Activated CD4-positive, alpha-beta T cell treated with anti-CD3 and anti-CD28 coated beads, Interleukin-2, Interleukin-4, amounts not matched to agents 100 ng/mL and 50 ng/mL, durations not matched to agents 16 hours and 8 hours (primary cell): ENCODE results near the gene NPR1.
"Not testable (repeated sequence)": the region's sequence is repeated elsewhere in the genome, so short reads cannot be mapped to it uniquely, and the experiment has no call there.

Experiments
- DNase-seq: peaks from one replicate; pipeline ENCODE4 v3.0.0-alpha.2; 2020; ENCODE audit warnings: low spot score

Gene NPR1

DNA sequence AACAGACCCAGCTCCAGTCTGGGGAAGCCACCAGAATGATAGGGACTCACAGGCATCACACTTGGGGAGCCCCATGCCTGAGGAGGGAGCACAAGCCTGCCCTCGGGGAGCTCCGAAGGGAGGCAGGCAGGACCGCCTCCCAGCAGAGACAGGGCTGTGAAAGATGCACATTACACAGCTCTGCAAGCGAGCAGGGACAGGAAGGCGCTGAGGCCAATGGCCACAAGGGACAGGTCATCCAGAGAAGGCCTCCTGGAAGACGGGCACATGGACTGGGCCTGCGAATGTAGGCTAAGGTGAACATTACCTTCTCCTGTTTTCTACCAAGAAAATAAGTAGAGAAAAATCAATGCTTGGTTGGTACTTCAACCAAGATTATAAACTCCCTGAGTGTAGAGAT lies 4.2 kb downstream of the NPR1 start:
- DNase-seq, result no peak

- DNase-seq, result no peak
Observed at GRCh38 chr1:153683854-153684253, 5.4 kb downstream of the NPR1 start.

- DNase-seq, result no peak
Observed at GRCh38 chr1:153684892-153685291, 6.4 kb downstream of the NPR1 start.

DNA sequence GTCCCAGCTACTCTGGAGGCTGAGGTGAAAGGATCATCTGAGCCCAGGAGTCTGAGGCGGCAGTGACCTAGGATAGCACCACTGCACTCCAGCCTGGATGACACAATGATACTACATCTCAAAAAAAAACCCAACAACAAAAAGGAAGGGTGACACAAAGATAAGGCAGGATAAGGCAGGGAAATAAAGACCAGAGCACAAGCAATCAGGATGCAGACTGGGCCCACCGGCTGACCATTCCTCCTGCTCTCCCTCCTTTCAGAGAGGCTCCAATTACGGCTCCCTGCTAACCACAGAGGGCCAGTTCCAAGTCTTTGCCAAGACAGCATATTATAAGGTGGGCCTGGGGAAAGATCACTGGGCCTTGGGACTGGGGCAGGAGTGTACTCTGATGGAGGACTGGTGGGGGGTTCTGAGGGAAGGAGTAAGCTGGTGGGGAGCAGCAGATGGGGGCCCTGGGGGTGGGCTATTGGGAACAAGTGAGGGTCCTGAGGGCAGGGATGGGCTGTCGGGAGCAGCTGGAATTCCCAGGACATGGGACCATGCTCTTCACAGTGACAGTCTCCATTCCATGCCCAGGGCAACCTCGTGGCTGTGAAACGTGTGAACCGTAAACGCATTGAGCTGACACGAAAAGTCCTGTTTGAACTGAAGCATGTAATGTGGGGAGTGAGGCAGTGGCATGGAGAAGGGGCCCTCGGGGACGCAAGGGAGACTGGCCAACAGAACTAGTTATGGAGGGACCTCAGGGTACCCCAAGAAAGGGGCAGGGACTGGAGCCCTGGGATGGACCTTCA lies 7.3 kb downstream of the NPR1 start:
- no peak for DNase-seq

DNA sequence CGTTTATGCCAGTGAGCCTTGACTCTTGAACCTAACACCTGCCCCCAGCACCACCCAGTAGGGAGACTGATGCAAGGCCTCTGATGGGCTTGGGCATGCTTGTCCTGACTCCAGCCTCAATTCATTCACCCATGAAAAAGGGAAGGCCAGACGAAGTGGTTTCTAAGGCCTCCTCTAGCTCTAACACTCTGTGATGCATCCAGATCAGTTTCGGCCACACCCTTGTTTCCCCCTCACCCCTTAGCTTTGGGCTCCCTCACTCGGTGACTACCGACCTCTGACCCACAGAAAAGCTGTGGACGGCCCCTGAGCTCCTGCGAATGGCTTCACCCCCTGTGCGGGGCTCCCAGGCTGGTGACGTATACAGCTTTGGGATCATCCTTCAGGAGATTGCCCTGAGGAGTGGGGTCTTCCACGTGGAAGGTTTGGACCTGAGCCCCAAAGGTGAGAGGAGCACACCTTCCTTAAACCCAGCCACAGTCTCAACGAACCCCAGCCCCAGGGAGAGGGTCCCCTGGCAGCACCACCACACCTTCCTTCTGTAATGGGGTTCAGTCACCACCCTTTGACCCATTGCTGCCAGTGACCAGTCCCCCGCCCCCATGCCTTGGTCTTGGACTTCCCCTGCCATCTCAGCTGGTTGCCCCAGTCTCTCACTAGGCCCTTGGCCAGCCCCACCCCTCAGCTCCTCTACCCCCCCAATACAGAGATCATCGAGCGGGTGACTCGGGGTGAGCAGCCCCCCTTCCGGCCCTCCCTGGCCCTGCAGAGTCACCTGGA lies 9.0 kb downstream of the NPR1 start:
- no peak for DNase-seq

GRCh38 chr1:153688276-153688675 lies 9.8 kb downstream of the NPR1 start:
- DNase-seq, result no peak

DNA sequence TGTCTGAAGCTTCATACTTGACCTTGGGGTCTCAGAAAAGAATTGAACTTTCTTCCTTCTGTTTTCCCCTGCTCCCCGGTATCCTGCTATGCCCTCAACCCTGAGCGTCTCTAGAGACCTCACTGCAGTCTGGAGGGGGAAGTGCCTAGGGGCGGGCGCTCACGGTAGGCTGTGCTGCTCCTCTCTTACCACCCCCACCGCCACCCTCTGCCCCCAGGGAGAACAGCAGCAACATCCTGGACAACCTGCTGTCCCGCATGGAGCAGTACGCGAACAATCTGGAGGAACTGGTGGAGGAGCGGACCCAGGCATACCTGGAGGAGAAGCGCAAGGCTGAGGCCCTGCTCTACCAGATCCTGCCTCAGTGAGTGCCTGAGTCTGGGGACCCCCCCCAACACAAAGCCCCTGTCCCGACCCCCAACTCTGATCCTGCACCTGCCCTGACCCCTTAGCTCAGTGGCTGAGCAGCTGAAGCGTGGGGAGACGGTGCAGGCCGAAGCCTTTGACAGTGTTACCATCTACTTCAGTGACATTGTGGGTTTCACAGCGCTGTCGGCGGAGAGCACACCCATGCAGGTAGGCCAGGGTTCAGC lies 10.3 kb downstream of the NPR1 start:
- DNase-seq, result no peak

DNA sequence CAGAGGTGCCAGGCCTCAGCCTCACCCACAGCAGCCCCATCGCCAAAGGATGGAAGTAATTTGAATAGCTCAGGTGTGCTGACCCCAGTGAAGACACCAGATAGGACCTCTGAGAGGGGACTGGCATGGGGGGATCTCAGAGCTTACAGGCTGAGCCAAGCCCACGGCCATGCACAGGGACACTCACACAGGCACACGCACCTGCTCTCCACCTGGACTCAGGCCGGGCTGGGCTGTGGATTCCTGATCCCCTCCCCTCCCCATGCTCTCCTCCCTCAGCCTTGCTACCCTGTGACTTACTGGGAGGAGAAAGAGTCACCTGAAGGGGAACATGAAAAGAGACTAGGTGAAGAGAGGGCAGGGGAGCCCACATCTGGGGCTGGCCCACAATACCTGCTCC lies 15.0 kb downstream of the NPR1 start:
- no peak for DNase-seq

DNA sequence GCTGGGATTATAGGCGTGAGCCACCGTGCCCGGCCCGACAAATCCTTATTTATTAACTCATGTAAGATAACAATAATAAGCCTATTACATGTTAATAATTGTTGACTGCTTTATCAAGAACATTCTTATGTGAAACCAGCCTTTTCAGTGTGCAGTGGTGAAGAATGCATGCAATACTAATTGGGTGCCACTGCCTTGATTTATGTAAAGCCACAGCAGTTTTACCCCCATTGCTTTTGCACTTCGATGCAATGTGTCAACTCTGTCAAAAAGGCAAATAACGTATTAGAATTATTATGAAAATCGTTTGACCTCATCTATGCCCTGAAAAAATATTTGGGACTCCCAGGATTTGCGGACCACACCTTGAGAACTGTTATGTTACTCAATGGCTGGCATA lies 18.3 kb downstream of the NPR1 start:
- DNase-seq, result no peak

DNA sequence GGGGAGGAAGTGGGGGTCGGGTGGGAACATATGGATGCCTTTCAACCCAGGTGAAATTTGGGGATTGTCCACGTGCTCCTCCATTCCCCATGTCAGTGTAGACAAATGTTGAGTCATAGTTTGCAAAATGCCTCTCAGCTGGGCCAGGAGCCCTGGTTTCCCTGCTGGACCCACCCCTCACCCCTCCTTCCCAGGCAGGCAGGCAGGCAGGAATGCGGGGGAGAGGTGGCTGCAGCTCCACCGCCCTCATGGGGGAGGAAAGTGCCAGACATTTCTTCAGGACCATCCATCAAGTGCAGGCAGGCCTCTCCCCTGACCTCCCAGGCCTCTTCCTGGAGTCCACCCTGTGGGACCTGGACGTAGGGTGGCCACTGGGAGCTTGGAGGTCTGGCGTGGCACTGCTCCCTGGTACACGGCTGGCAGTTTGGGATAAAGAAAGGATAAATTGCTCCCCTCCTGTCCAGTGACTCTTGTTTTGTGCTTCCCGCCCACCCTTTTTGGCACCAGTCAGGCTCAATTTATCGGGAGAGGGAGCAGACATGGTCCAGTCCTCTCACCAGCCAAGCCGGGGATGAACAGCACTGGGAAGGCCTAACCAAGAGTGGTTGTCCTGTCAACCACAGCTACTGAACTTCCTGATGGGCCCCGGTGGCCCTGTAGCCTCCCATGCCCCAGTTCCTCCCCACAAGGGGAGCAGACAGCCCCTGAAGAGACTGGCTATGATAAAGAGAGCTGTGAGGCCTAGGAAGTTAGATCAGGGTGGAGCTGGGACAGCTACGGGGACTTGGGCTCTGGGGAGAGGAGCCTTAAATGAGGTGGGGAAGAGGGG lies 18.9 kb downstream of the NPR1 start:
- no peak for DNase-seq

DNA sequence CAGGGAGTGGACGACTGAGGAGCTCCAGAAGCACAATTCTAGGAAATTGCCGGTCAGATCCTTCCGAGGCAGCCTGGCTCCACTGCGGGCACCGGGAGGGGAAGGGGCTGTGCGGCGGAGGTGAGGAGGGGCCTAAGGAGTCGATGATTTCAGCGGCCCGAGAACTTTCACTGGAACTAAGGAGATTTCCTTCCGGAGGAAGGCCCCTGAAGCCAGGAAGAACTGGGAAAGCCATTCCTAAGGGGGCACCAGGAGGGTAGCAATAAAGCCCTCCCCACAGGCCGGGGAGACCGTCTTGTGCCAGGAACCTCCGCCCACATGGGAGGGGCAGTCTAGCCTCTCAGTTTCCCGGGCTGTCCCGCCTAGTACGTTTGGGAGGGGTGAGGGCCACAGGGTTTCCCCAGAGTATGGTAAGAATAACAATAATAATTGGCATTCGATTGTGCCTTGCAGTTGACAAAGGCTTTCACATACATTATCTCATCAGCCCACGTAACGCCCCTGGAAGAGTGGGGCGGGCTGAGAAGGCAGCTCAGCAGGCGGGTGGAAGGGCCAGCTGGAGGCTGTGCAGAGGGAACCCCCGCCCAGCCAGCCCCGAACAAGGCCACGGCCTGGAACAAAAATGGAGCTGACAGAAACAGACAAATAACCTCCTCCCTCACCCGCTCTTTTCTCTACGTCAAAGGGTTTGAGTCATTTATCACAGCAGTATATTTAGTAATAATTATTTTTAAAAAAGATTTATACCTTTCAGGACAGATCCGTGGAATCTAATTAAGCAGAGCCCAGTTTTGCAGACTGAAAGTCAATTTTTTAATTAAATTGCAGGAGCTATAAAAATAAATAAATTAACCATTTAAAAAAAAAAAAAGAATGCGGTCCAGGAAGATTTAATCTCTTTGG lies 19.8 kb downstream of the NPR1 start:
- DNase-seq, result no peak

GRCh38 chr1:153698923-153699714 lies 20.6 kb downstream of the NPR1 start:
- DNase-seq, result no peak

DNA sequence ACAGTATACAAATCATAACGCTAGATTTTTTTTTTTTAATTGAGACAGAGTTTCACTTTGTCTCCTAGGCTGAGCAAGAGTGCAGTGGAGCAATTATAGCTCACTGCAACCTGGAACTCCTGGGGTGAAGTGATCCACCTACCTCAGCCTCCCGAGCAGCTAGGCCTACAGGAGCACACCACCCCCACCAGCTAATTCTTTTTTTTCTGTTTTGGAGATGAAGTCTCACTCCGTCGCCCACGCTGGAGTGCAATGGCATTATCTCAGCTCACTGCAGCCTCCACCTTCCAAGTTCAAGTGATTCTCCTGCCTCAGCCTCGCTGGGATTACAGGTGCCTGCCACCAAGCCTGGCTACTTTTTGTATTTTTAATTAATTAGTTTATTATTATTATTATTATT lies 21.3 kb downstream of the NPR1 start:
- DNase-seq, result no peak

DNA sequence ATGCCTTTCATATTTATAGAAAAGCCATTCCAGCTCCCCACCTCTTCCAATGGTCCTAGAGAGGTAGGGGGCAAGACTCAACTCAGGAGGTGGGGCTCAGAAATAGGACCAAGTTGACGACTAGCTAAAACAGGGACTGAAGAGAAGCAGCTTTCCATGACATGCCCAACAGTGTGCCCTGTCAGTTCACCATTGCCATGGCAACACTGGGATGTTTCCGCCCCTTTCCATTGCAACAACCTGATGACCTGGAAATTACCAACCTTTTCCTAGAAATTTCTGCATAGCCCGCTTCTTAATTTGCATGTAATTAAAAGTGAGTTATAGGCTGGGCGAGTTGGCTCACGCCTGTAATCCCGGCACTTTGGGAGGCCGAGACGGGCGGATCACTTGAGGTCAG lies 27.0 kb downstream of the NPR1 start:
- no peak for DNase-seq

DNA sequence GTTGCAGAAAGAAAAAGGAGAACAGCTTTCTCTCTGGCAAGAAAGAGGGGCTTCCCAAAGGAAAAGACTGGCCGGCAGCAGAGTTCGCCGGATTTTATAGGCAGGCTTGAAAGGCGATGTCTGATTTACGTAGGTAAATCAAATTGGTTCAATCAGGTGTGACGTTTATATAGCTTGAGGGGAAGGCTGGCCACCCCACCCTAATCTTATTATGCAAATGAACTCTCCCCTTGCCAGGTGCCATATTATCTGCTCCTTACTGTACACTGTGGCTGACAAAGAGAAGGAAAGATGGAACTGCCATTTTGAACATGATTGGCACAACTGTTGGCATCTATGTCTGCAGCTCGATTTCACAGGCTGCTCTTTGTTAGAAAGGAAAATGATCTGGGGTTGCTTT lies 32.5 kb downstream of the NPR1 start:
- DNase-seq, result no peak

GRCh38 chr1:153716211-153716610 lies 37.7 kb downstream of the NPR1 start:
- DNase-seq, result not testable (repeated sequence)

DNA sequence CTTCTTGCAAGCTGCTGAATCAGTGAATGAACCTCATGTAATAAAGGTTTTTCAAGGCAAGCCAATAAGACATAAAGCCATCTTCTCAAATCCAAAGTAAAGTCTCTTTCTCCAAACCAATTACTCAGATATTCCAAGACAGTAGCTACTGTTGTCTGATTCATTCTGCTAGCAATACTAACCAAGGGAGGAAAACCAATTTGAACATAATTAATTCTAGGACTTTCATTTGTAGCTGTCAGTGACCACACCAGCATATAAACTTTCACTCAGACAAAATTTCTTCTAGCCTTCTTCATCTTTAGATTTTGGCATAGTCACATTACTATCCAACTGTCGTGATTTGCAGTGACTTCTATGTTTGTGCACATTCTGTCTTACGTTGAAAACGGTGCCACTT lies 38.8 kb downstream of the NPR1 start:
- DNase-seq, result peak; percentile 46

DNA sequence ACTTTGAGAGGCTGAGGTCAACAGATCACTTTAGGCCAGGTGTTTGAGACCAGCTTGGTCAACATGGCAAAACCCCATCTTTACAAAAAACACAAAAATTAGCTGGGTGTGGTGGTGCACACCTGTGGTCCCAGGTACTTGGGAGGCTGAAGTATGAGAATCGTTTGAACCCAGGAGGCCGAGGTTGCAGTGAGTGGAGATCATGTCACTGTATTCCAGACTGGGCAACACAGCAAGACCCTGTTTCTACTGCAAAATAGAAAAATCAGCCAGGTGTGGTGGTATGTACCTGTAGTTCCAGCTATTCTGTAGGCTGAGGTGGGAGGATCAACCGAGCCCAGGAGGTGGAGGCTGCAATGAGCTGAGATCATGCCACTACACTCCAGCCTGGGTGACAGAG lies 45.2 kb downstream of the NPR1 start:
- no peak for DNase-seq

DNA sequence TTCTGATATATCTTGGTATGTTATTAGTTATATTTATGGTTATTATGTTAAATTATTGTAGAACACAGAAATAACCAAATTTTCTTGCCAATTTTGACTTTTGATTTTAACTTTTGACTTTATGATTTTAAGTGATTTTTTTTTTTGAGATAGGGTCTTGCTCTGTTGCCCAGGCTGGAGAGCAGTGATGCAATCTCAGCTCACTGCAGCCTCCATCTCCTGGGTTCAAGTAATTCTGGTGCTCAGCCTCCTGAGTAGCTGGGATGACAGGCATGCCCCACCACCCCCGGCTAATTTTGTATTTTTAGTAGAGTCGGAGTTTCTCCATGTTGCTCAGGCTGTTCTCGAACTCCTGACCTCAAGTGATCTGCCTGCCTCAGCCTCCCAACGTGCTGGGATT lies 46.1 kb downstream of the NPR1 start:
- DNase-seq, result not testable (repeated sequence)
